HG03039 (cell line): Measurements from ENCODE around the gene NIP7.

Experiments used
- ATAC-seq: cut with Tn5 transposase; IDR thresholded peaks from one replicate; pipeline ENCODE4 v1.9.1; 2021; ENCODE audit warnings: mild to moderate bottlenecking, moderate library complexity; ENCODE audit not compliant: unreplicated experiment

NIP7 gene

GRCh38 chr16:69381231-69381630 lies 41.7 kb downstream of the NIP7 start:
- no peak for ATAC-seq

GRCh38 chr16:69382421-69382820 lies 42.8 kb downstream of the NIP7 start:
- ATAC-seq: no peak

- no peak for ATAC-seq
Measured at GRCh38 chr16:69384974-69385373, 45.4 kb downstream of the NIP7 start.

- ATAC-seq: no peak
Measured at GRCh38 chr16:69386596-69386995, 47.0 kb downstream of the NIP7 start.
